Right ventricle myocardium superior (tissue), 1 donor: ENCODE data around the gene GAD2. TPM values are rescaled to one million over a fixed set of nuclear protein-coding genes. Genes with fewer than 3 reads are reported as not detected.
"Not testable (repeated sequence)": the region's sequence is repeated elsewhere in the genome, so short reads cannot be mapped to it uniquely, and the experiment has no call there.

Experiments
- ATAC-seq: fragments of 200-7000 bp; cut with Tn5 transposase; one replicate; pipeline ENCODE4 v1.9.1; 2020; ENCODE audit warnings: mild to moderate bottlenecking; ENCODE audit not compliant: poor library complexity
- DNase-seq: peaks from one replicate; pipeline ENCODE4 v3.0.0-alpha.2; 2020
- intact Hi-C: fragments of 100-400 bp; cut with DNase I; formaldehyde crosslinking; loops from one replicate; pipeline ENCODE4 v1.11.2; 2022
- total RNA-seq: library from RNA; stranded (reverse); fragmentation: NEBNext Ultra II Directional; extraction: Animal tissue kit (Norgen Biotek cat#: 25700); gene quantifications from one replicate; pipeline ENCODE4 v1.2.1, GENCODE V29; 2021
- donor health status: DM: no; HTN: yes; CAD: no; lungs with severe emphysema.

Gene GAD2
- total RNA-seq, 1 donor from 2014 or later, result not detected

- ATAC-seq, result no peak
- DNase-seq, result no peak
- intact Hi-C loops, result no loop called here
Observed at GRCh38 chr10:26300001-26300400, 83.4 kb downstream of the GAD2 start.

GRCh38 chr10:26303366-26303765 lies 86.8 kb downstream of the GAD2 start:
- intact Hi-C loops, result no loop called here
- DNase-seq, result no peak

GRCh38 chr10:26310361-26310760 lies 93.8 kb downstream of the GAD2 start:
- ATAC-seq, result no peak
- DNase-seq, result no peak
- intact Hi-C loops, result no loop called here

More at GRCh38 chr10:26303366-26303765, 86.8 kb downstream of the GAD2 start:
- ATAC-seq, result no peak

GRCh38 chr10:26311383-26311940 lies 94.9 kb downstream of the GAD2 start:
- intact Hi-C loops, result no loop called here
- ATAC-seq (no peak), DNase-seq (no peak)

- ATAC-seq (no peak), DNase-seq (no peak)
- intact Hi-C loops, result no loop called here
Observed at GRCh38 chr10:26314265-26315013, 97.9 kb downstream of the GAD2 start.

- DNase-seq, result no peak
- no peak for ATAC-seq
- intact Hi-C loops, result no loop called here
Observed at GRCh38 chr10:26318672-26319071, 102.1 kb downstream of the GAD2 start.

GRCh38 chr10:26323219-26323618 lies 106.6 kb downstream of the GAD2 start:
- ATAC-seq, result no peak

GRCh38 chr10:26326851-26327250 lies 110.3 kb downstream of the GAD2 start:
- no peak for ATAC-seq
- intact Hi-C loops, result no loop called here

More at GRCh38 chr10:26323219-26323618, 106.6 kb downstream of the GAD2 start:
- intact Hi-C loops, result no loop called here
- no peak for DNase-seq

GRCh38 chr10:26327811-26328210 lies 111.2 kb downstream of the GAD2 start:
- intact Hi-C loops, result no loop called here

More at GRCh38 chr10:26326851-26327250, 110.3 kb downstream of the GAD2 start:
- no peak for DNase-seq

GRCh38 chr10:26331371-26331770 lies 114.8 kb downstream of the GAD2 start:
- DNase-seq, result no peak
- no peak for ATAC-seq
- intact Hi-C loops, result no loop called here

More at GRCh38 chr10:26327811-26328210, 111.2 kb downstream of the GAD2 start:
- ATAC-seq (no peak), DNase-seq (no peak)

GRCh38 chr10:26334232-26334931 lies 117.8 kb downstream of the GAD2 start:
- intact Hi-C loops, result loop anchor here (2.0 kb wide), 1 partner anchor 222 kb away; no protein-coding TSS in a partner anchor

GRCh38 chr10:26334932-26335573 lies 118.5 kb downstream of the GAD2 start:
- DNase-seq, result no peak
- ATAC-seq, result peak; percentile 81
- intact Hi-C loops, result loop anchor here (2.0 kb wide), 1 partner anchor 222 kb away; no protein-coding TSS in a partner anchor

More at GRCh38 chr10:26334232-26334931, 117.8 kb downstream of the GAD2 start:
- ATAC-seq, result no peak
- DNase-seq, result no peak

- intact Hi-C loops, result loop anchor here (2.0 kb wide), 1 partner anchor 221 kb away; no protein-coding TSS in a partner anchor
- DNase-seq (no peak), ATAC-seq (no peak)
Observed at GRCh38 chr10:26335574-26336093, 119.1 kb downstream of the GAD2 start.

GRCh38 chr10:26336979-26337378 lies 120.4 kb downstream of the GAD2 start:
- ATAC-seq, result no peak
- intact Hi-C loops, result no loop called here

GRCh38 chr10:26341701-26342100 lies 125.1 kb downstream of the GAD2 start:
- no peak for DNase-seq
- intact Hi-C loops, result no loop called here

More at GRCh38 chr10:26336979-26337378, 120.4 kb downstream of the GAD2 start:
- no peak for DNase-seq

GRCh38 chr10:26348821-26349417 lies 132.3 kb downstream of the GAD2 start:
- ATAC-seq, intact Hi-C loops, DNase-seq: not testable (repeated sequence)

More at GRCh38 chr10:26341701-26342100, 125.1 kb downstream of the GAD2 start:
- no peak for ATAC-seq
